Measurements from ENCODE around the gene ADCY3. TPM values are rescaled to one million over a fixed set of nuclear protein-coding genes. Genes with fewer than 3 reads are reported as not detected.

ADCY3 gene
- total and polyA plus RNA-seq, 3 experiments from 2014 or later, result 8.8 to 95.4 (median 90.9) TPM

- POLR2A ChIA-PET, result no interaction called here
- no peak overlapping the region for H3K4me3 Mint-ChIP-seq
- H3K27ac ChIP-seq (ENCODE audit: low read depth, low read length), result no peak overlapping the region
- no peak overlapping the region for H3K4me3 ChIP-seq (ENCODE audit: low read length)
- H3K27me3 Mint-ChIP-seq, result no peaks in the 10 kb centered on the region
- CTCF ChIA-PET, result no interaction called here
- no peaks in the 10 kb centered on the region for H3K9me3 ChIP-seq (ENCODE audit: low read length)
- no peaks in the 10 kb centered on the region for H3K4me1 ChIP-seq (ENCODE audit: insufficient read depth, low read length)
- H3K9me3 Mint-ChIP-seq, result no peaks in the 10 kb centered on the region
- peak overlapping the region in 2 of 8 donors; percentile 50 to 72 for H3K27ac Mint-ChIP-seq
- H3K4me1 Mint-ChIP-seq, result peaks cover 2 to 14% (median 7%) of the 10 kb centered on the region in 3 donors
- peaks cover 0 to 16% (median 7%) of the 10 kb centered on the region in 3 donors for H3K36me3 Mint-ChIP-seq
- no peaks in the 10 kb centered on the region for H3K27me3 ChIP-seq (ENCODE audit: insufficient read depth, low read length, poor library complexity, severe bottlenecking)
- H3K36me3 ChIP-seq (ENCODE audit: insufficient read depth, low read length), result no peaks in the 10 kb centered on the region
- DNase-seq, result no peak
Measured at GRCh38 chr2:24870440-24870839, 49.6 kb downstream of the ADCY3 start.

DNA sequence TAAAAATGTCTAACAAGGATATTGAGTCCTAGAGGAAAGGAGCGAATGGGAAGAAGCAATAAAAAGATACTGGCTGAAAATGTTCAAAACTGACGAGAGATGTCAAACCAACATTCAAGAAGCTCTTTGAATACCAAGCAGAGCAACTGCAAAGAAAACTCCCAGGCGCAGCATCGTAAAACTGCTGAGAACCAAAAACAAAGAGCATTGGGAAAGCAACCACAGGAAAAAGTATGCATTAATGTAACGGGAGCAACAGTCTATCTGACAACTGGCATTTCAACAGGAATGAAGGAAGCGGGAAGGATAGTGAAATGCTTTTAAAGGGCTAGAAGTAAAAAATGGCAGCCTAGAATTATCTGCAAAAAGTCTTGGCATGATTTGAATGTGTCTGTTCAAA, 53.1 kb downstream of the ADCY3 start:
- no peaks in the 10 kb centered on the region for H3K36me3 ChIP-seq (ENCODE audit: insufficient read depth, low read length)
- no peak overlapping the region for H3K27ac ChIP-seq (ENCODE audit: low read depth, low read length)
- H3K4me3 ChIP-seq (ENCODE audit: low read length), result no peak overlapping the region
- no peaks in the 10 kb centered on the region for H3K27me3 ChIP-seq (ENCODE audit: insufficient read depth, low read length, poor library complexity, severe bottlenecking)
- CTCF ChIA-PET, result no interaction called here
- no peaks in the 10 kb centered on the region for H3K27me3 Mint-ChIP-seq
- H3K4me1 ChIP-seq (ENCODE audit: insufficient read depth, low read length), result no peaks in the 10 kb centered on the region
- H3K9me3 Mint-ChIP-seq, result no peaks in the 10 kb centered on the region
- H3K9me3 ChIP-seq (ENCODE audit: low read length), result no peaks in the 10 kb centered on the region
- H3K4me3 Mint-ChIP-seq, result no peak overlapping the region
- POLR2A ChIA-PET, result interaction anchor here (0.5 kb wide), 1 partner anchor 648 kb away, joined by 3 read pairs; no protein-coding TSS in a partner anchor
- H3K4me1 Mint-ChIP-seq, result peaks cover 2 to 14% (median 7%) of the 10 kb centered on the region in 3 donors
- peak overlapping the region in 2 of 8 donors; percentile 13 to 20 for H3K27ac Mint-ChIP-seq
- H3K36me3 Mint-ChIP-seq, result peaks cover 0 to 13% (median 7%) of the 10 kb centered on the region in 3 donors
- DNase-seq, result no peak

DNA sequence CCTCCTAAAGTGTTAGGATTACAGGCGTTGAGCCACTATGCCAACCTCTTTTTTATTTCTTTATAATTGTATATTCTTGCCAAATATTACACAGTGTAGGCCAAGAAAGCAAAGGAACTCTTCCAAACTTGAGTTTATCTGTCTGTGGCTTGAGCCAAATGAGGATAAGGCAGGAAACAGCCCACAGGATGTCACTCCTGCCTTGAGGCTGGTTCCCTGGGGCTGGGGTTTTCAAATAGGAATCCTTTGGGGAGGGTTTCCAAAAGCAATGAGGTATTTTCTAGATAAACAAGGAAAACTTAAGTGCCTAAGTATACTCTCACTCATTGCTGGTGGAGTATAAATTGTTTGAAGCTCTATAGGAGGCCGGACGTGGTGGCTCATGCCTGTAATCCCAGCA, 56.4 kb downstream of the ADCY3 start:
- Mint-ChIP-seq H3K36me3 (no peaks in the 10 kb centered on the region), H3K27me3 (no peaks in the 10 kb centered on the region), H3K4me1 (peaks cover 2 to 14% (median 7%) of the 10 kb centered on the region in 3 donors), H3K4me3 (no peak overlapping the region), H3K27ac (no peak overlapping the region), H3K9me3 (no peaks in the 10 kb centered on the region)
- no peaks in the 10 kb centered on the region for H3K4me1 ChIP-seq (ENCODE audit: insufficient read depth, low read length)
- ChIA-PET POLR2A (no interaction called here), CTCF (no interaction called here)
- DNase-seq, result no peak
- no peaks in the 10 kb centered on the region for H3K27me3 ChIP-seq (ENCODE audit: insufficient read depth, low read length, poor library complexity, severe bottlenecking)
- H3K4me3 ChIP-seq (ENCODE audit: low read length), result no peak overlapping the region
- H3K27ac ChIP-seq (ENCODE audit: low read depth, low read length), result no peak overlapping the region
- H3K9me3 ChIP-seq (ENCODE audit: low read length), result no peaks in the 10 kb centered on the region
- H3K36me3 ChIP-seq (ENCODE audit: insufficient read depth, low read length), result no peaks in the 10 kb centered on the region

DNA sequence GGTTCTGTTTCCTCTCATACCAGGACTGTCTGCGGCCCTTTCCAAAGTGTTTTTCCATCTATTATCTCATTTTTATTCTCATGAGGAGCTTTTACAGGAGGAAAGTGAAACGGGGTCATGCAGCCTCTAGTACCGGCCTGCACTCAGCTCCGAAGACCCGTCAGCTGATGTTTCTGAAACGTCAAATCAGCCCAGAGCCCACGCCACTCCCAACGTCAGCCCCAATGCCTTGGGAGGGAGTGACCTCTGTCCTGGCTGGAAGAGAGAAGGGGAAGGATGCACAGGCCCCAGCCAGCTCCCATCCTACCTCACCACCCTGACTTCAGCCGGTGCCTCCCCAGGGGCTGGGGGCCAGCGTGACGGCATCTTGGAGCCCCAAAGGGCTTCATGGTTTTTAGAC, 58.5 kb downstream of the ADCY3 start:
- Histone ChIP-seq H3K27me3 (ENCODE audit: insufficient read depth, low read length, poor library complexity, severe bottlenecking) (no peaks in the 10 kb centered on the region), H3K4me1 (ENCODE audit: insufficient read depth, low read length) (no peaks in the 10 kb centered on the region), H3K9me3 (ENCODE audit: low read length) (no peaks in the 10 kb centered on the region), H3K27ac (ENCODE audit: low read depth, low read length) (no peak overlapping the region), H3K4me3 (ENCODE audit: low read length) (no peak overlapping the region), H3K36me3 (ENCODE audit: insufficient read depth, low read length) (no peaks in the 10 kb centered on the region)
- no peaks in the 10 kb centered on the region for H3K27me3 Mint-ChIP-seq
- no peaks in the 10 kb centered on the region for H3K9me3 Mint-ChIP-seq
- DNase-seq, result no peak
- H3K27ac Mint-ChIP-seq, result peak overlapping the region in 1 of 8 donors; percentile 74
- H3K4me1 Mint-ChIP-seq, result no peaks in the 10 kb centered on the region
- POLR2A ChIA-PET, result no interaction called here
- peaks cover 0 to 4% (median 1%) of the 10 kb centered on the region in 3 donors for H3K36me3 Mint-ChIP-seq
- no peak overlapping the region for H3K4me3 Mint-ChIP-seq
- CTCF ChIA-PET, result no interaction called here

- H3K36me3 Mint-ChIP-seq, result peaks cover 0 to 9% (median 1%) of the 10 kb centered on the region in 3 donors
- ChIA-PET POLR2A (no interaction called here), CTCF (interaction anchor here (0.9 kb wide), 1 partner anchor 451 kb away, joined by 3 read pairs; no protein-coding TSS in a partner anchor)
- Histone ChIP-seq H3K27me3 (ENCODE audit: insufficient read depth, low read length, poor library complexity, severe bottlenecking) (no peaks in the 10 kb centered on the region), H3K9me3 (ENCODE audit: low read length) (no peaks in the 10 kb centered on the region), H3K27ac (ENCODE audit: low read depth, low read length) (no peak overlapping the region), H3K4me1 (ENCODE audit: insufficient read depth, low read length) (no peaks in the 10 kb centered on the region), H3K36me3 (ENCODE audit: insufficient read depth, low read length) (no peaks in the 10 kb centered on the region), H3K4me3 (ENCODE audit: low read length) (no peak overlapping the region)
- DNase-seq, result no peak
- H3K27me3 Mint-ChIP-seq, result no peaks in the 10 kb centered on the region
- H3K4me1 Mint-ChIP-seq, result no peaks in the 10 kb centered on the region
- no peaks in the 10 kb centered on the region for H3K9me3 Mint-ChIP-seq
- no peak overlapping the region for H3K4me3 Mint-ChIP-seq
- H3K27ac Mint-ChIP-seq, result no peak overlapping the region
Measured at GRCh38 chr2:24860631-24861030, 59.4 kb downstream of the ADCY3 start.

- no peak for DNase-seq
- CTCF ChIA-PET, result interaction anchor here (0.9 kb wide), 1 partner anchor 450 kb away, joined by 3 read pairs; no protein-coding TSS in a partner anchor
- Mint-ChIP-seq H3K36me3 (peaks cover 0 to 9% (median 1%) of the 10 kb centered on the region in 3 donors), H3K4me1 (no peaks in the 10 kb centered on the region), H3K4me3 (no peak overlapping the region), H3K9me3 (no peaks in the 10 kb centered on the region), H3K27me3 (no peaks in the 10 kb centered on the region), H3K27ac (no peak overlapping the region)
- H3K27me3 ChIP-seq (ENCODE audit: insufficient read depth, low read length, poor library complexity, severe bottlenecking), result no peaks in the 10 kb centered on the region
- no peak overlapping the region for H3K27ac ChIP-seq (ENCODE audit: low read depth, low read length)
- H3K9me3 ChIP-seq (ENCODE audit: low read length), result no peaks in the 10 kb centered on the region
- POLR2A ChIA-PET, result no interaction called here
- H3K4me3 ChIP-seq (ENCODE audit: low read length), result no peak overlapping the region
- H3K4me1 ChIP-seq (ENCODE audit: insufficient read depth, low read length), result no peaks in the 10 kb centered on the region
- H3K36me3 ChIP-seq (ENCODE audit: insufficient read depth, low read length), result no peaks in the 10 kb centered on the region
Measured at GRCh38 chr2:24859968-24860600, 60.0 kb downstream of the ADCY3 start.

DNA sequence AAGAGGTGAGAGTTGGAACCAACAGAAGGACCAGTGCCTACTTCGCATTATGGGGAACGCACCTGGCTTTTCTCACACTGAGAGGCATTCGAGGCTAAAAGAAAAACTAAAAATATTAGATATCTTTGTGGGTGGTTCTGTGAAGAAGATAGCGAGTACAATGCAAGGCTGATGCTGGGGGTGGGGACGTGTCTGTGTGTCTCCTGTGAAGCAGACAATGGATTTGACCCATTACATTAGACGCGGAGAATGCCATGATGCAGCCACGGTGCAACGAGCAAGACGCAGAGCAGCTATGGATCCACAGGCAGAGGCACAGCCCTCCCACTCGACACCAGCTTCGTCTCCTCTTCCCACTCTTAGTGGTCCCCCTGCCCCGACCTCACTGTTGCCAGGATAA, 61.0 kb downstream of the ADCY3 start:
- Histone ChIP-seq H3K27me3 (ENCODE audit: insufficient read depth, low read length, poor library complexity, severe bottlenecking) (no peaks in the 10 kb centered on the region), H3K4me3 (ENCODE audit: low read length) (no peak overlapping the region), H3K4me1 (ENCODE audit: insufficient read depth, low read length) (no peaks in the 10 kb centered on the region), H3K9me3 (ENCODE audit: low read length) (no peaks in the 10 kb centered on the region), H3K27ac (ENCODE audit: low read depth, low read length) (no peak overlapping the region), H3K36me3 (ENCODE audit: insufficient read depth, low read length) (no peaks in the 10 kb centered on the region)
- H3K9me3 Mint-ChIP-seq, result no peaks in the 10 kb centered on the region
- no peak for DNase-seq
- H3K4me1 Mint-ChIP-seq, result no peaks in the 10 kb centered on the region
- H3K27ac Mint-ChIP-seq, result no peak overlapping the region
- CTCF ChIA-PET, result no interaction called here
- H3K36me3 Mint-ChIP-seq, result peaks cover 0 to 9% (median 4%) of the 10 kb centered on the region in 3 donors
- H3K27me3 Mint-ChIP-seq, result no peaks in the 10 kb centered on the region
- POLR2A ChIA-PET, result no interaction called here
- no peak overlapping the region for H3K4me3 Mint-ChIP-seq

- Histone ChIP-seq H3K4me1 (ENCODE audit: insufficient read depth, low read length) (no peaks in the 10 kb centered on the region), H3K36me3 (ENCODE audit: insufficient read depth, low read length) (no peaks in the 10 kb centered on the region), H3K9me3 (ENCODE audit: low read length) (no peaks in the 10 kb centered on the region), H3K27ac (ENCODE audit: low read depth, low read length) (no peak overlapping the region), H3K27me3 (ENCODE audit: insufficient read depth, low read length, poor library complexity, severe bottlenecking) (no peaks in the 10 kb centered on the region), H3K4me3 (ENCODE audit: low read length) (no peak overlapping the region)
- Mint-ChIP-seq H3K4me1 (no peaks in the 10 kb centered on the region), H3K27me3 (no peaks in the 10 kb centered on the region), H3K4me3 (no peak overlapping the region), H3K9me3 (no peaks in the 10 kb centered on the region), H3K27ac (no peak overlapping the region), H3K36me3 (peaks cover 0 to 9% (median 4%) of the 10 kb centered on the region in 3 donors)
- CTCF ChIA-PET, result no interaction called here
- POLR2A ChIA-PET, result interaction anchor here (0.5 kb wide), 1 partner anchor 18 kb away, joined by 4 read pairs; no protein-coding TSS in a partner anchor
- DNase-seq, result no peak
Measured at GRCh38 chr2:24857746-24858145, 62.3 kb downstream of the ADCY3 start.

All from CD8-positive, alpha-beta memory T cell (primary cell).